OCI-LY7 (cell line): Measurements from ENCODE around the gene ADGRL2. TPM values are rescaled to one million over a fixed set of nuclear protein-coding genes. Genes with fewer than 3 reads are reported as not detected.

ENCODE experiments used
- BruUV-seq: library from RNA; stranded (reverse); fragments of 400-500 nt; replicated peaks from 2 replicates; lab custom pipeline; 2021; lab: Mats Ljungman, UMichigan
- CTCF ChIA-PET: fragments of 300-600 bp; sonication (Branson Sonifier 250); formaldehyde crosslinking; loops from one replicate; lab custom pipeline; 2022; ENCODE audit warnings: antibody characterized with exemption; ENCODE audit not compliant: unreplicated experiment; lab: Charles Lee
- POLR2A ChIA-PET: fragments of 300-600 bp; sonication (Branson Sonifier 250); formaldehyde crosslinking; loops from one replicate; lab custom pipeline; 2022; ENCODE audit warnings: antibody characterized with exemption; lab: Charles Lee
- DNase-seq: peaks from one replicate; pipeline ENCODE4 v3.0.0-alpha.2; 2015; ENCODE audit warnings: low spot score
- H2AFZ ChIP-seq: fragments of 200-600 bp; sonication (generic), shearing (Covaris generic); 2 replicates; pipeline ENCODE4 v1.6.1; 2014; ENCODE audit warnings: mild to moderate bottlenecking, antibody characterized with exemption, low read length, moderate library complexity
- H3K27ac ChIP-seq: fragments of 200-600 bp; sonication (generic); 2 replicates; pipeline ENCODE4 v1.5.1; 2014; ENCODE audit warnings: mixed run types, low read depth, mild to moderate bottlenecking, moderate library complexity, low read length, inconsistent platforms; ENCODE audit not compliant: poor library complexity, severe bottlenecking
- H3K36me3 ChIP-seq: fragments of 200-600 bp; sonication (generic); 2 replicates; pipeline ENCODE4 v1.6.1; 2014; ENCODE audit warnings: mild to moderate bottlenecking, antibody characterized with exemption, low read length, moderate library complexity, mixed read lengths; ENCODE audit not compliant: insufficient read depth
- H3K4me1 ChIP-seq: fragments of 200-600 bp; sonication (generic); 2 replicates; pipeline ENCODE4 v1.5.1; 2014; ENCODE audit warnings: mild to moderate bottlenecking, low read length; ENCODE audit not compliant: insufficient read depth, poor library complexity, severe bottlenecking
- H3K4me2 ChIP-seq: fragments of 200-600 bp; sonication (generic); 2 replicates; pipeline ENCODE4 v1.6.1; 2014; ENCODE audit warnings: mild to moderate bottlenecking, low read length
- H3K4me3 ChIP-seq: fragments of 200-600 bp; sonication (generic); 2 replicates; pipeline ENCODE4 v1.5.1; 2014; ENCODE audit warnings: mild to moderate bottlenecking, low read depth, low read length; ENCODE audit not compliant: poor library complexity, severe bottlenecking
- H3K79me2 ChIP-seq: fragments of 200-600 bp; sonication (generic); 2 replicates; pipeline ENCODE4 v1.6.1; 2016; ENCODE audit warnings: low read depth, mild to moderate bottlenecking, low read length, moderate library complexity, mixed read lengths; ENCODE audit not compliant: insufficient read depth
- H3K9me2 ChIP-seq: fragments of 200-600 bp; sonication (generic); 2 replicates; pipeline ENCODE4 v1.6.1; 2016; ENCODE audit warnings: mild to moderate bottlenecking, low read length, mixed read lengths; ENCODE audit not compliant: insufficient read depth
- H3K9me3 ChIP-seq: fragments of 200-600 bp; sonication (generic); 2 replicates; pipeline ENCODE4 v1.6.1; 2014; ENCODE audit warnings: mild to moderate bottlenecking, mixed run types, low read length, mixed read lengths
- H4K20me1 ChIP-seq: fragments of 200-600 bp; sonication (generic); 2 replicates; pipeline ENCODE4 v1.6.1; 2014; ENCODE audit warnings: mild to moderate bottlenecking, antibody characterized with exemption, low read length, moderate library complexity, mixed read lengths; ENCODE audit not compliant: insufficient read depth
- CTCF ChIP-seq: fragments of 200-600 bp; sonication (generic); conservative IDR thresholded peaks from 2 replicates; pipeline ENCODE4 v1.5.1; 2014; ENCODE audit warnings: mild to moderate bottlenecking, antibody characterized with exemption, low read length, moderate library complexity, mixed read lengths
- EZH2phosphoT487 ChIP-seq: fragments of 200-600 bp; sonication (generic); IDR thresholded peaks from 2 replicates; pipeline ENCODE4 v1.6.1; 2018; ENCODE audit warnings: low read depth, borderline replicate concordance, mild to moderate bottlenecking, mixed run types, antibody characterized with exemption, low read length, moderate library complexity, mixed read lengths
- intact Hi-C: fragments of 100-400 bp; cut with micrococcal nuclease; formaldehyde crosslinking; loops from one replicate; pipeline ENCODE4 v1.10.0; 2022; ENCODE audit not compliant: unreplicated experiment
- total RNA-seq, 2 experiments: library from RNA; depleted of rRNA in 1 of 2; stranded (reverse); fragments of >200 nt in 1 of 2; shearing (Covaris generic) in 1 of 2; gene quantifications; 2 replicates each; pipeline ENCODE4 v1.2.3, GENCODE V29; 2014 to 2022

Gene ADGRL2
- total RNA-seq, 2 experiments from 2014 or later, result not detected

GRCh38 chr1:81808760-81809159, 8.0 kb downstream of the ADGRL2 start:
- Histone ChIP-seq H3K4me3 (no peak overlapping the region), H3K4me2 (no peak overlapping the region), H3K36me3 (no peaks in the 10 kb centered on the region), H3K79me2 (no peaks in the 10 kb centered on the region), H3K9me2 (no peaks in the 10 kb centered on the region), H3K4me1 (no peaks in the 10 kb centered on the region), H2AFZ (no peak overlapping the region), H3K9me3 (no peaks in the 10 kb centered on the region), H4K20me1 (no peaks in the 10 kb centered on the region), H3K27ac (no peak overlapping the region)
- no TSS peak for BruUV-seq
- intact Hi-C loops, result no loop called here
- DNase-seq, result no peak
- POLR2A ChIA-PET, result no interaction called here
- TF ChIP-seq EZH2phosphoT487, result no peak
- no peak for TF ChIP-seq CTCF
- CTCF ChIA-PET, result no interaction called here

- TF ChIP-seq EZH2phosphoT487, result no peak
- TF ChIP-seq CTCF, result no peak
- no TSS peak for BruUV-seq
- Histone ChIP-seq H3K9me2 (no peaks in the 10 kb centered on the region), H3K4me1 (no peaks in the 10 kb centered on the region), H3K27ac (no peak overlapping the region), H2AFZ (no peak overlapping the region), H3K36me3 (no peaks in the 10 kb centered on the region), H3K9me3 (no peaks in the 10 kb centered on the region), H3K4me3 (no peak overlapping the region), H3K4me2 (no peak overlapping the region), H3K79me2 (no peaks in the 10 kb centered on the region), H4K20me1 (no peaks in the 10 kb centered on the region)
- CTCF ChIA-PET, result no interaction called here
- no peak for DNase-seq
- POLR2A ChIA-PET, result no interaction called here
- intact Hi-C loops, result no loop called here
Observed at GRCh38 chr1:81809808-81810207, 9.1 kb downstream of the ADGRL2 start.

GRCh38 chr1:81811757-81812371, 11.1 kb downstream of the ADGRL2 start:
- H3K27ac ChIP-seq, result no peak overlapping the region
- H2AFZ ChIP-seq, result no peak overlapping the region
- H3K9me2 ChIP-seq, result no peaks in the 10 kb centered on the region
- no peaks in the 10 kb centered on the region for H3K4me1 ChIP-seq
- no peaks in the 10 kb centered on the region for H3K9me3 ChIP-seq
- ChIA-PET CTCF (no interaction called here), POLR2A (no interaction called here)
- H4K20me1 ChIP-seq, result no peaks in the 10 kb centered on the region
- H3K4me3 ChIP-seq, result no peak overlapping the region
- BruUV-seq, result no TSS peak
- TF ChIP-seq CTCF (peak; percentile 56; the same call in 1 of the 2 replicates), EZH2phosphoT487 (no peak)
- no peaks in the 10 kb centered on the region for H3K36me3 ChIP-seq
- H3K4me2 ChIP-seq, result no peak overlapping the region
- no peak for DNase-seq
- intact Hi-C loops, result no loop called here
- H3K79me2 ChIP-seq, result no peaks in the 10 kb centered on the region
